ENCODE data around the gene DTNBP1.

DTNBP1 gene

DNA sequence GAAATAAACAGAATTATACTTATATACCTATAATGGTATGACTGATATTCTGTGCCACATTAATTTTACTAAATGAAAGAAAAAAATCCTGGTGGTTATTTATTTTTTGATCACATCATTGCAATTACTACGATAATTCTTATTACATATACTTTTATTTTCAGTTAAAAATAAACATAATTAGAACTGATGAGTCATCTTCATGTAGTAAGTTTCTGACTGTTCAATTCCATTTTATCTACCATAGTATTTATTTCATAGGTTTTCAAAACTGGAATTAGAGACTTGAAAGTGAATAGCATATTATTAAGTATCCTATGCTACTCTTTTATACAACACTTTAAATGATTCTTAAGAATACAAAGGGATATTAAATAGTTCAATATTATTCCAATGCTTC lies 80.3 kb downstream of the DTNBP1 start:
- no peak for DNase-seq

DNA sequence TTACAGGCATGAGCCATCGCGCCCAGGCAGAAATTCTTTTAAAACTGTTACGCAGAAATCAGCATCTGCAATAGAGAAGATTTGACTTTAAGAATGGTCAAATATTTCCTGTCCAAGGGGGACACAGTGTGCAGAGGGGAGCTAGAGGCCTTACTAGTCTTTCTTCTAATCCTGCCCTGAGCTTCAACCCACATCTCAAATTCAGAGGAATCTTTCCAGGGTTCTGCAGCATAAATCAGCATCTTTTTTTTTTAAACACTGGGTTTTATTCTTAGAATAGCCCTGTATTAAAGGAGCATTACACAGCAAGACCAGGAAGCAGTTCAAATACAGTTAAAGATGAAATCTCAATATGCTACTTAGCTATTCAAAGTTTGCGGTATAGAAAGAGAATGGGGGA lies 81.1 kb downstream of the DTNBP1 start:
- DNase-seq: no peak

DNA sequence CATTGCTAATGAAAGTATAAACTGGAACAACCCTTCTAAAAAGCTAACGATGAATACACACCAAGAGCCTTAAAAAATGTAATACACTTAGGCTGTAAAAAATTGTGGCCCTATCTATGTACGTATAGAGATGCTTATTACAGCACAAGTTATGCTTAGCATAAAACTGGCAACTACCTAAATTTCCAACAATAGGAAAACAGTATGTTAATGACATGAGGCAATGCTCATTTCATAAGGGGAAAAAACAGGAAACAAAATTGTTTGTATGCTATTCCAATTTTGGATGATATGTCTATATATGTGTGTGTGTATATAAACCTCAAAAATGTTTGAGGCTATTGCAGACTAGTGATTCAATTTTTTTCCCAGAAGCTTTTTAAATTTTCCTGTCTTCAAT lies 82.5 kb downstream of the DTNBP1 start:
- no peak for DNase-seq

DNA sequence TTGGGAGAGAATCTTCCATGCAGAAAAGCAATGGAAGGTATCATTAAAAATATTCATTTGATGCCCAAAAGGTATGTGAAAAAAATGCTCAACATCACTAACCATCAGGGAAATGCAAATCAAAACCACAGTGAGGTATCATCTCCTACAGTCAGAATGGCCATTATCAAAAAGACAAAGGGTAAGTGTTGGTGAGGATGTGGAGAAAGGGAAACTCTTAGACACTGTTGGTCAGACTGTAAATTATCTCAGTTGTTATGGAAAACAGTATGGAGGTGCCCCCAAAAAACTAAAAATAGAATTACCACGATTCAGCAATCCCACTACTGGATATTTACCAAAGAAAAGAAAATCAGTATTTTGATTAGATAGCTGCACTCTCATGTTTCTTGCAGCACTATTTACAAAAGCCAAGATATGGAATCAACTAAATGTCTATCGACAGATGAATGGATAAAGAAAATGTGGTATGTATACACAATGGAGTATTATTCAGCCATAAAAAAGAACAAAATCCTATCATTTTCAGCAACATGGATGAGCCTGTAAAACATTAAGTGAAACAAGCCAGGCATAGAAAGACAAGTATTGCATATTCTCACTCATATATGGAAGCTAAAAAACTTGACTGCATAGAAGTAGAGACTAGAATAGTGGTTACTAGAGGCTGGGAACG lies 84.0 kb downstream of the DTNBP1 start:
- no peak for DNase-seq

- no peak for DNase-seq
Measured at GRCh38 chr6:15577550-15578171, 85.2 kb downstream of the DTNBP1 start.

- DNase-seq: no peak
Measured at GRCh38 chr6:15577106-15577505, 85.7 kb downstream of the DTNBP1 start.

- no peak for DNase-seq
Measured at GRCh38 chr6:15575357-15576033, 87.3 kb downstream of the DTNBP1 start.

DNA sequence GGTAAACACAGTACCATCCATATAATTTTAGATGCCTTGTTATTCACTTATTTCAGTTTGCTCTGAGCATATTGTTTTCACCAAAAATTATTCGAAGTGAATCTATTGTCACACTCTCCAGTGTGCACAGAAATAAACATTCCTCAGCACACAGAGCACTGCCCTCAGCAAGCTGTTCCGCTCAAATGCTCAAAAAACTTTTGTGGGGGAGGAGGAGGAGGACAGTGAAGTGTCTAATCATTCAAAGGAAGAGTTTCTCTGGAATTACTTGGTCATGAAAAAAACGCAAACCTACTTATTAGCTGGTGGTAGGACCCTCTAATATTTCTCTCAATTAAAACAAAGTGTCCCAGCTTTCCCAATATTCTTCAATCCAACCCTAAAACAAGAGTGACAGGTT lies 88.3 kb downstream of the DTNBP1 start:
- no peak for DNase-seq

GRCh38 chr6:15574023-15574422 lies 88.8 kb downstream of the DTNBP1 start:
- DNase-seq: no peak

- DNase-seq: no peak
Measured at GRCh38 chr6:15573384-15573783, 89.4 kb downstream of the DTNBP1 start.

- DNase-seq: no peak
Measured at GRCh38 chr6:15572296-15573016, 90.4 kb downstream of the DTNBP1 start.

DNA sequence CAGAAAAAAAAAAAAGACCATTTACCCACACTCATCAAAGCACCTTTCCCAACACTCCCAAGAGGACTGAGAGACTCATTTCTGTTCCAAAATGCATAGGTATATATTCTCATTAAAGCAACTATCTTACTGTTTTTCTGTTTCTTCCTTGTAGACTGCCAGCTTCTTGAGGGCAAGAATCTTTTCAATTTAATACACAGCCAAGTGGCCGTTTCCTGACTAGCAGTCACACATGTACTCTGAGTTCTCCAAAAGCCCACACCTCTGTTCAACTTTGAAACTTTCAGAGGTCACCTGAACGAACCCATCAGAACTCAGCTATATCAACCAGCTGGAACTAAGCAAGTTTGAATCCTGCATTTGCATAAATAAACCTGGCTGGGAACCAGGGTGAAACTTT lies 92.7 kb downstream of the DTNBP1 start:
- no peak for DNase-seq

GRCh38 chr6:15569035-15569995 lies 93.5 kb downstream of the DTNBP1 start:
- no peak for DNase-seq

DNA sequence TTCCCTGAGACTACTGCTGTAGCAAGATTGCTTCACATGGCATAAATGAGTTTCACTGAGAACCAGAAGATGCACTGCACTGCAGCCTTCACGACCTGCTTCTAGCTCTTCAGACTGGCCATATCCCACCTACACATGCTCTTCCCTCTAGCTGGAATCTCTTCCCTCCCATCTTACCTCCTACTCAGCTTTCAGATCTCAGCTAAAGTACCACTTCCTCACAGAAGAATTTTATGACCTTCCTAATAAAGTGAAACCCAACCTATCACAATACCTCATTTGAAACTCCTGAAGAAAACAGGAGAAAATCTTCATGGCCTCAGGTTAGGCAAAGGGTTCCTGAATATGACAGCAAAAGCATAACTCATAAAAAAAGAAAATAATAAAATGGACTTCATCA lies 99.9 kb downstream of the DTNBP1 start:
- DNase-seq: no peak

GRCh38 chr6:15561447-15562199 lies 101.2 kb downstream of the DTNBP1 start:
- no peak for DNase-seq

DNA sequence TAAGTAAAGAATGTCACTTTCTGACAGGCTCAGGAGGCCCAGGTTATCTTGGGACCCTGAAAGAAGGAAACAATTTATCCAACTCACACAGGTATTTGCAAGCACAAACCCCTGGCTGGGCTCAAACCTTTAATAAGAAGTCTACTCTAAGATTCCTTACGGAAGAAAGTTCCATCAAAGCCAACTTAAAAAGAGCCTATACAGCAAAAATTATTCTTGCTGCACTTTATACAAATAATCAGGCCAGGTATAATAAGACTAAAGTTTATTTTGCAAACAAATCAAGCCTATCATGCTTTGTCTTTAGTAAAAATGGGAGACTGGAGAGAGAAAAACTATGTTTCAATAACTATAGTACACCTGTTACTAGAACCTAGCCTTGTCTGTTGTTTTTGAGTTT lies 102.1 kb downstream of the DTNBP1 start:
- DNase-seq: no peak

DNA sequence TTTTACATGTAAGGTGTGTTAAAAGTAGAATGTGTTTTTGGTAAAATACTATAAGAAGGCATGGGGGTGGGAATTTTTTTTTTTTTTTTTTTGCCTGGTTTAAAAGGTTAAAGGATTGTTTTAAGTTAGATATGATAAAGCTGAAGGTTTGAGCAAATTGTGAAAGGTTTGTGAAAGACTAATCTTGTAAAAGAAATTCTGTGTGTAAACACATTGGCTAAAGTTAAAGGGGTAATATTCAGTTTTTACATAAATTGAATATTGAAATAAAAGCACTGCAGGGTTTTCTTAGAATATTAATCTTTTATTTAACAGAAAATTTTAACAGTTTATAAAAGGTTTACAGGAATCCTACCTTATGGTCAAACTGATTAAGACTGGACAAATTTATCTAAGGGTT lies 105.7 kb downstream of the DTNBP1 start:
- no peak for DNase-seq

DNA sequence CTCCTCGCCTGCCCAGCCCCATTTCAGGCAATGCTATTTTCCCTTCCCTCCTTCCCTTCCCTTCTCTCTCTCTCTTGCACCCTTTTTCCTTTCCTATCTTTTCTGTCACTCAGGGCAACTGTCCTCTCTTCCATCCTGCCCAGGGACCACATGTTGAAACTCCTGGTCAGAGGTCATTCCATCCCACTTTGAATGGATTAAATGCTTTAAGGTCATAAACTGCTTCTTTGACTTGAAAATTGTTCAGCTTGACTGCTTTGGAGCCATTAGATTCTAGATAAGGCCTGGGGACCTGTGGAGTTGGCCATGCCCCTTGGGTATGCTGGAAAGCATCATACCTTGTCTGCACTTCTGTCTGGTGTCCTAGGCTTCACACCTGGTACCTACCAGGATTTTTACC lies 106.1 kb downstream of the DTNBP1 start:
- no peak for DNase-seq

GRCh38 chr6:15555101-15556038 lies 107.5 kb downstream of the DTNBP1 start:
- DNase-seq: no peak

DNA sequence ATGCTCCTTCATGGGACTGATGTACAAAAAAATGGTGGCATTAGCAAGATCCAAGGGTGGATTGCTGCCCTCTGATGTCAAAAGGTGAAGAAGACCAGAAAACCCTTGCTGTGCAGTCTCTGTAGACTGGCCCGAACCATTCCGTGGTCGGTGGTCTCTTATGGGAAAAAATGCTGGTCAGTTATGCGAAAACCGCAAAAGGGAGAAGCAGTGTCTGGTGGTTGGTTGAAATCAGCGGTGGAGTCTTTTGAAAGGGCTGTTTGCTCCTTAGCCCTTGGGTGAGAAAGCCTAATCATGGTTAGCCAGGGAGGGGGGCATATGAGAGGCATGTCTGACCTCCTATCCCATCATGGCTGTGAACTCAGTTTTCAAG lies 108.1 kb downstream of the DTNBP1 start:
- DNase-seq: no peak

All from activated CD4-positive, CD25-positive, alpha-beta regulatory T cell (primary cell).